Measurements from ENCODE around the gene HSDL2. TPM values are rescaled to one million over a fixed set of nuclear protein-coding genes. Genes with fewer than 3 reads are reported as not detected.
A peak's percentile ranks its signal among the peaks of the same experiment; 100 is the strongest.

HSDL2 gene
- total and polyA plus RNA-seq, 3 donors from 2014 or later = 23.0 to 36.0 (median 24.0) TPM

DNA sequence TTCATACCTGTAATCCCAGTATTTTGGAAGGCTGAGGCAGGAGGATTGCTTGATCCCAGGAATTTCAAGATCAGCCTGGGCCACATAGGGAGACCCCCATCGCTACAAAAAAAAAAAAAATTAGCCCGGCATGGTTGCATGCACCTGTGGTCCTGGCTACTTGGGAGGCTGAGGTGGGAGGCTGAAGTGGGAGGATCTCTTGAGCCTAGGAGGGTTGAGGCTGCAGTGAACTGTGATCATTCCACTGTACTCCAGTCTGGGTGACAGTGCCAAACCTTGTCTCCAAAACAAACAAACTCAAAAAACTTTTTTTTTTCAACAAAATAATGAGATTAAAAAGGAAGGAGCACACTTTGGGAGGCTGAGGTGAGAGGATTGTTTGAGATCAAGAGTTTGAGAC lies 120.9 kb downstream of the HSDL2 start:
- TF ChIP-seq, protein P1, sequence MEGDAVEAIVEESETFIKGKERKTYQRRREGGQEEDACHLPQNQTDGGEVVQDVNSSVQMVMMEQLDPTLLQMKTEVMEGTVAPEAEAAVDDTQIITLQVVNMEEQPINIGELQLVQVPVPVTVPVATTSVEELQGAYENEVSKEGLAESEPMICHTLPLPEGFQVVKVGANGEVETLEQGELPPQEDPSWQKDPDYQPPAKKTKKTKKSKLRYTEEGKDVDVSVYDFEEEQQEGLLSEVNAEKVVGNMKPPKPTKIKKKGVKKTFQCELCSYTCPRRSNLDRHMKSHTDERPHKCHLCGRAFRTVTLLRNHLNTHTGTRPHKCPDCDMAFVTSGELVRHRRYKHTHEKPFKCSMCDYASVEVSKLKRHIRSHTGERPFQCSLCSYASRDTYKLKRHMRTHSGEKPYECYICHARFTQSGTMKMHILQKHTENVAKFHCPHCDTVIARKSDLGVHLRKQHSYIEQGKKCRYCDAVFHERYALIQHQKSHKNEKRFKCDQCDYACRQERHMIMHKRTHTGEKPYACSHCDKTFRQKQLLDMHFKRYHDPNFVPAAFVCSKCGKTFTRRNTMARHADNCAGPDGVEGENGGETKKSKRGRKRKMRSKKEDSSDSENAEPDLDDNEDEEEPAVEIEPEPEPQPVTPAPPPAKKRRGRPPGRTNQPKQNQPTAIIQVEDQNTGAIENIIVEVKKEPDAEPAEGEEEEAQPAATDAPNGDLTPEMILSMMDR (IDR thresholded peaks at IDR 0.05) = no peak
- no peak for TF ChIP-seq POLR2A (IDR thresholded peaks at IDR 0.05)
- no peak overlapping the region for H3K4me3 ChIP-seq
- H3K9me3 ChIP-seq = no peaks in the 10 kb centered on the region
- 86 to 87% methylated on average over 2 of the region's 2 CpGs for WGBS, 2 donors
- peaks cover 27% of the 10 kb centered on the region for H3K4me1 ChIP-seq
- no peak for DNase-seq
- intact Hi-C loops (cut with DNase I; ENCODE audit: low total_unique reads) = no loop called here
- no peaks in the 10 kb centered on the region for H3K27me3 ChIP-seq
- H3K27ac ChIP-seq = peak overlapping the region in 1 of 2 donors; percentile 51
- H3K36me3 ChIP-seq (ENCODE audit: low read depth, missing control alignments) = no peaks in the 10 kb centered on the region

DNA sequence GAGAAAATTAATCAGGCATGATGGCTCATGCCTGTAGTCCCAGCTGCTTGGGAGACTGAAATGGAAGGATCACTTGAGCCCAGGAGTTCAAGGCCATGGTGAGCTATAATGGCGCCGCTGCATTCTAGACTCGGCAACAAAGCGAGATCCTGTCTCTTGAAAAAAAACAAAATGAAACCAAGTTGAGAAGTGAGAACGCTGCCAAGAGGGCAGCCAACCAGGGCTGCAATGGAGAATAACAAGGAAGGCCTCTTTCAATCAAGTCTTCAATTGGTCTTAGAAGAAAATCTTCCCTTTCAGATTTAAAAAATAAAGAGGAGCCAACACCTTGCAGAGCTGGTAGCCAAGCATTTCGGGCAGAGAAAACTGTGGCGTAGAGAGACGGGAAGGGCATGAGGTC lies 121.4 kb downstream of the HSDL2 start:
- WGBS, 2 donors = 67% methylated on average over 8 of the region's 8 CpGs
- Histone ChIP-seq H3K9me3 (no peaks in the 10 kb centered on the region), H3K27ac (peak overlapping the region in 1 of 2 donors; percentile 51), H3K27me3 (no peaks in the 10 kb centered on the region), H3K4me3 (no peak overlapping the region), H3K4me1 (peaks cover 22% of the 10 kb centered on the region), H3K36me3 (ENCODE audit: low read depth, missing control alignments) (no peaks in the 10 kb centered on the region)
- no peak for TF ChIP-seq POLR2A (IDR thresholded peaks at IDR 0.05)
- TF ChIP-seq, protein P1 (IDR thresholded peaks at IDR 0.05) = no peak
- DNase-seq = no peak
- intact Hi-C loops (cut with DNase I; ENCODE audit: low total_unique reads) = no loop called here

DNA sequence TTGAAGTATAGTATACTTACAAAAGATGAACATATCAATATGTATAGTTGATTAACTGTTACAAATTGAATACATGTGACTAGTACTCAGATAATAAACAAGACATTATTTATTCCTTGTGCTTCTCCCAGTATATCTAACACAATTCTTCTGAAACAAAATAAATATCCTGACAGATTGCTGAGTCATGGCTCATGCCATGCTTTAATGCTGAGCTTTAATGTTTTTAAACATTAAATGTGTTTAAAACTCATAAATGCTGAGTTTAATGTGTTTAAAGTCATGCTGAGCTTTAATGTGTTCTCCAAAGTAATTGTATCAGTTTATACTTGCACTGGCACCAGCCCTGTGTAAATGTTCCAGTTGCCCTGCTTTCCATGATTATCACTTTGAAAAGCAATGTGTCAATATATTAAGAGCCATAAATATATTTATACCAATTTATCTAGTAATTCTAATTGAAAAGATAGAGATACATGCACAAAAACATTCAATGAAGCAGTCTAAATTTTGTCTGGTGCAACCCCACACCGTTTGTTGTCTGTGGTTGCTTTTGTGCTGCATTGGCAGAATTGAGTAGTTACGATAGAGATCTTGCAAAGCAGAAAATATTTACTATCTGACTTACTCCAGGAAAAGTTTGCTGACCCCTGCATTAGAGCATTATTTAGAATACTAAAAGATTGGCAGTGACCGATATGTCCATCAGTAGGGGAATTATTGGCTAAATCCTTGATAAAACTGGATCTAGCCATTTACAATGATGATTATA lies 122.5 kb downstream of the HSDL2 start:
- 63 to 69% methylated on average over 3 of the region's 3 CpGs for WGBS, 2 donors
- H3K4me3 ChIP-seq = no peak overlapping the region
- DNase-seq = no peak
- TF ChIP-seq, protein P1 (IDR thresholded peaks at IDR 0.05) = no peak
- no peak for TF ChIP-seq POLR2A (IDR thresholded peaks at IDR 0.05)
- no peaks in the 10 kb centered on the region for H3K36me3 ChIP-seq (ENCODE audit: low read depth, missing control alignments)
- peaks cover 22% of the 10 kb centered on the region for H3K4me1 ChIP-seq
- peak overlapping the region in 1 of 2 donors; percentile 14 for H3K27ac ChIP-seq
- no peaks in the 10 kb centered on the region for H3K27me3 ChIP-seq
- H3K9me3 ChIP-seq = no peaks in the 10 kb centered on the region
- intact Hi-C loops (cut with DNase I; ENCODE audit: low total_unique reads) = no loop called here

DNA sequence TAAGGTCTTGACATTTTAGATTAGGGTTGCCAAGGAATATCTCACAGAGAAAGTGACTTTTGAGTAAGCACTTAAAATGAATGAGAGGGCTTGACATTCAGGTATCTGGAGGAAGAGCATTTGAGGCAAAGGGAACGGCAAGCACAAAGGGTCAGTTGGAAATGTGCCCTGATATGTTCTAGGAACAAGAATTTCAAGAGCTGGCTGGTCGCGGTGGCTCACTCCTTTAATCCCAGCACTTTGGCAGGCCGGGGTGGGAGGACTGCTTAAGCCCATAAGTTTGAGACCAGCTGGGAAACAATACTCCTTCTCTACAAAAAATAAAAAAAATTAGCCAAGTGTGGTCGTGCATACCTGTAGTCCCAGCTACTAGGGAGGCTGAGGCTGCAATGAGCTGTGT lies 123.3 kb downstream of the HSDL2 start:
- H3K4me3 ChIP-seq = no peak overlapping the region
- WGBS, 2 donors = 50 to 60% methylated on average over 5 of the region's 5 CpGs
- intact Hi-C loops (cut with DNase I; ENCODE audit: low total_unique reads) = no loop called here
- H3K4me1 ChIP-seq = peaks cover 21% of the 10 kb centered on the region
- H3K27me3 ChIP-seq = no peaks in the 10 kb centered on the region
- H3K9me3 ChIP-seq = no peaks in the 10 kb centered on the region
- peak overlapping the region in 1 of 2 donors; percentile 14 for H3K27ac ChIP-seq
- no peak for DNase-seq
- H3K36me3 ChIP-seq (ENCODE audit: low read depth, missing control alignments) = no peaks in the 10 kb centered on the region
- TF ChIP-seq, protein P1 (IDR thresholded peaks at IDR 0.05) = no peak
- no peak for TF ChIP-seq POLR2A (IDR thresholded peaks at IDR 0.05)

DNA sequence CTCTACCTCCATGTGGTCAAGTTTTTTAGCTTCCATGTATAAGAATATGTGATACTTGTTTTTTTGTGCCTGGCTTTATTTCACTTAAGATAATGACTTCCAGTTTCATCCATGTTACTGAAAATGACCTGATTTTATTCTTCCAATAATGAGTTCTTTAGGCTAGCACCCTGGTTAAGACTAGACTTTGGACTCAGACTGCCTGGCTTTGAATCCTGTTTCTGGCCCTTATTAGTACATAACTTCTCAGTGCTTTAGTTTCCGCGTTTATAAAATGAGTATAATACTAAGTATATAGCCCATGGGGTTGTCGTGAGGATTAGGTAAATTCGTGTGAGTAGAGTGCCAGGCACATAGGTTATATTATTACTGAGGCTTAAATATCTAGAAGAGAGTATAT lies 125.2 kb downstream of the HSDL2 start:
- WGBS, 2 donors = 84 to 85% methylated on average over 4 of the region's 4 CpGs

More for the DNA sequence above, 125.2 kb downstream of the HSDL2 start:
- H3K4me3 ChIP-seq = no peak overlapping the region
- no peak overlapping the region for H3K27ac ChIP-seq
- H3K4me1 ChIP-seq = peaks cover 21% of the 10 kb centered on the region
- H3K9me3 ChIP-seq = no peaks in the 10 kb centered on the region
- no peak for DNase-seq
- H3K36me3 ChIP-seq (ENCODE audit: low read depth, missing control alignments) = no peaks in the 10 kb centered on the region
- intact Hi-C loops (cut with DNase I; ENCODE audit: low total_unique reads) = no loop called here
- H3K27me3 ChIP-seq = no peaks in the 10 kb centered on the region
- no peak for TF ChIP-seq POLR2A (IDR thresholded peaks at IDR 0.05)
- TF ChIP-seq, protein P1 (IDR thresholded peaks at IDR 0.05) = no peak

All from testis (tissue), 3 donors.